Left kidney (tissue), 2 donors: ENCODE results near the gene KCNQ5. TPM values are rescaled to one million over a fixed set of nuclear protein-coding genes. Genes with fewer than 3 reads are reported as not detected.
"Not testable (repeated sequence)": the region's sequence is repeated elsewhere in the genome, so short reads cannot be mapped to it uniquely, and the experiment has no call there.

Experiments used
- DNase-seq: peaks from one replicate; pipeline ENCODE4 v3.0.0-alpha.2; 2013
- polyA plus RNA-seq: library from polyadenylated mRNA; unstranded; fragments of 120-200 nt; gene quantifications from one replicate; pipeline ENCODE4 v1.2.1, GENCODE V29; 2013; ENCODE audit not compliant: insufficient read length

KCNQ5 gene
- polyA plus RNA-seq, 1 donor, result 0.23 TPM

GRCh38 chr6:72954716-72955115, 332.9 kb downstream of the KCNQ5 start:
- no peak for DNase-seq

GRCh38 chr6:72955666-72956065, 333.8 kb downstream of the KCNQ5 start:
- DNase-seq, result no peak

GRCh38 chr6:72956272-72956671, 334.4 kb downstream of the KCNQ5 start:
- DNase-seq, result no peak

GRCh38 chr6:72959821-72960220, 338.0 kb downstream of the KCNQ5 start:
- no peak for DNase-seq

- no peak for DNase-seq
These were observed 342.1 kb downstream of the KCNQ5 start for GRCh38 chr6:72963946-72964345.

GRCh38 chr6:72966628-72967280, 344.9 kb downstream of the KCNQ5 start:
- no peak for DNase-seq

GRCh38 chr6:72967329-72967728, 345.5 kb downstream of the KCNQ5 start:
- no peak for DNase-seq

- DNase-seq, result no peak
These were observed 346.8 kb downstream of the KCNQ5 start for GRCh38 chr6:72968704-72969103.

GRCh38 chr6:72969666-72970065, 347.8 kb downstream of the KCNQ5 start:
- no peak for DNase-seq

GRCh38 chr6:72972579-72972978, 350.7 kb downstream of the KCNQ5 start:
- DNase-seq, result no peak

- DNase-seq, result no peak
These were observed 352.4 kb downstream of the KCNQ5 start for GRCh38 chr6:72974276-72974675.

GRCh38 chr6:72975352-72975752, 353.5 kb downstream of the KCNQ5 start:
- no peak for DNase-seq

GRCh38 chr6:72976484-72976883, 354.6 kb downstream of the KCNQ5 start:
- no peak for DNase-seq

- no peak for DNase-seq
These were observed 355.2 kb downstream of the KCNQ5 start for GRCh38 chr6:72977114-72977513.

GRCh38 chr6:72978808-72979207, 356.9 kb downstream of the KCNQ5 start:
- DNase-seq, result not testable (repeated sequence)

GRCh38 chr6:72984189-72984831, 362.4 kb downstream of the KCNQ5 start:
- DNase-seq, result not testable (repeated sequence)

GRCh38 chr6:72984981-72985665, 363.3 kb downstream of the KCNQ5 start:
- no peak for DNase-seq

- no peak for DNase-seq
These were observed 365.4 kb downstream of the KCNQ5 start for GRCh38 chr6:72987301-72987700.

- DNase-seq, result no peak
These were observed 378.1 kb downstream of the KCNQ5 start for GRCh38 chr6:72999995-73000394.

GRCh38 chr6:73000460-73000859, 378.6 kb downstream of the KCNQ5 start:
- no peak for DNase-seq

GRCh38 chr6:73002588-73002987, 380.7 kb downstream of the KCNQ5 start:
- no peak for DNase-seq

- DNase-seq, result no peak
These were observed 381.4 kb downstream of the KCNQ5 start for GRCh38 chr6:73003302-73003701.

GRCh38 chr6:73004231-73004630, 382.4 kb downstream of the KCNQ5 start:
- no peak for DNase-seq

GRCh38 chr6:73004861-73005260, 383.0 kb downstream of the KCNQ5 start:
- no peak for DNase-seq
